HepG2 (cell line): ENCODE data around the gene MTMR3. TPM values are rescaled to one million over a fixed set of nuclear protein-coding genes. Genes with fewer than 3 reads are reported as not detected.

ENCODE experiments used
- ATAC-seq: fragments of 200-7000 bp; cut with Tn5 transposase; 3 replicates; pipeline ENCODE4 v1.9.1; 2020; ENCODE audit warnings: mild to moderate bottlenecking, moderate library complexity
- BruUV-seq: library from RNA; stranded (reverse); fragments of 400-500 nt; replicated peaks from 2 replicates; lab custom pipeline; 2021; lab: Mats Ljungman, UMichigan
- CTCF ChIA-PET: fragments of 300-600 bp; formaldehyde crosslinking; extraction: SDS; loops from one replicate; lab custom pipeline; 2021; ENCODE audit warnings: low total read pairs, inconsistent platforms, low intra/inter-chr PET ratio; lab: Yijun Ruan, JAX
- POLR2A ChIA-PET: fragments of 350-600 bp; sonication (Branson Sonifier 250); formaldehyde crosslinking; loops from one replicate; lab custom pipeline; 2020; ENCODE audit warnings: antibody characterized with exemption, inconsistent platforms; lab: Yijun Ruan, JAX
- DNase-seq: peaks from one replicate; pipeline ENCODE4 v3.0.0-alpha.2; 2015; ENCODE audit warnings: low spot score
- FAIRE-seq: peaks from 3 replicates; lab custom pipeline; 2011; peaks lifted over from hg19 to GRCh38; lab: Jason Lieb, UNC
- H2AFZ ChIP-seq: one replicate; pipeline ENCODE4 v1.6.1; 2011; ENCODE audit warnings: low read length, inconsistent platforms
- H3K27ac ChIP-seq: fragments of 300-600 bp; 3 replicates; pipeline ENCODE4 v1.8.0; 2011; ENCODE audit warnings: mixed run types, mild to moderate bottlenecking, mixed read lengths, low read length, inconsistent platforms; ENCODE audit not compliant: insufficient read depth; ENCODE audit errors: extremely low read length
- H3K27me3 ChIP-seq, 2 experiments: fragments of 200-600 bp in 1 of 2; 2 replicates in 1 of 2; 3 replicates in 1 of 2; pipeline versions ENCODE4 v1.6.0 to v1.8.0; 2011; ENCODE audit warnings: low read length in 2 of 2, mild to moderate bottlenecking in 2 of 2, moderate library complexity in 2 of 2, inconsistent platforms in 1 of 2; ENCODE audit not compliant: insufficient read depth in 2 of 2, control insufficient read depth in 1 of 2
- H3K36me3 ChIP-seq, 2 experiments: fragments of 200-600 bp in 1 of 2; replicated peaks in 1 of 2; 2 replicates in 1 of 2; 3 replicates in 1 of 2; pipeline versions ENCODE4 v1.5.1 to v1.8.0; 2011; ENCODE audit warnings: low read length in 2 of 2, inconsistent platforms in 1 of 2; ENCODE audit not compliant: insufficient read depth in 2 of 2, control insufficient read depth in 1 of 2
- H3K4me1 ChIP-seq: 2 replicates; pipeline ENCODE4 v1.5.1; 2012; ENCODE audit warnings: low read length, inconsistent platforms; ENCODE audit not compliant: insufficient read depth
- H3K4me2 ChIP-seq: 2 replicates; pipeline ENCODE4 v1.6.0; 2011; ENCODE audit warnings: low read depth, low read length, inconsistent platforms
- H3K4me3 ChIP-seq, 3 experiments: fragments of 200-600 bp in 1 of 3; sonication (generic), shearing (Covaris generic) in 1 of 3; replicated peaks in 1 of 3; 2 replicates each; pipeline ENCODE4 v1.5.1; 2011 to 2016; ENCODE audit warnings: low read length in 3 of 3, inconsistent platforms in 2 of 3, low read depth in 2 of 3, mild to moderate bottlenecking in 2 of 3, control low read depth in 1 of 3, mixed read lengths in 1 of 3; ENCODE audit not compliant: insufficient read depth in 1 of 3
- H3K79me2 ChIP-seq: one replicate; pipeline ENCODE4 v1.6.1; 2011; ENCODE audit warnings: low read length, inconsistent platforms; ENCODE audit not compliant: insufficient read depth
- H3K9ac ChIP-seq: 2 replicates; pipeline ENCODE4 v1.6.0; 2011; ENCODE audit warnings: mild to moderate bottlenecking, low read depth, low read length, inconsistent platforms; ENCODE audit not compliant: insufficient read depth
- H3K9me3 ChIP-seq: 2 replicates; pipeline ENCODE4 v1.5.1; 2012; ENCODE audit warnings: mild to moderate bottlenecking, low read length
- H4K20me1 ChIP-seq: 2 replicates; pipeline ENCODE4 v1.6.0; 2011; ENCODE audit warnings: inconsistent platforms, mild to moderate bottlenecking, low read length, moderate library complexity; ENCODE audit not compliant: insufficient read depth
- ARNTL ChIP-seq: sonication (generic); formaldehyde crosslinking; IDR thresholded peaks from 2 replicates; pipeline ENCODE4 v1.4.0; 2020; ENCODE audit warnings: mild to moderate bottlenecking, missing genetic modification reagents
- EEA1 ChIP-seq: sonication (generic); formaldehyde crosslinking; IDR thresholded peaks from 2 replicates; pipeline ENCODE4 v1.5.1; 2020; ENCODE audit warnings: mild to moderate bottlenecking, missing genetic modification reagents, borderline replicate concordance
- ERF ChIP-seq: IDR thresholded peaks from 2 replicates; pipeline ENCODE4 v1.6.1; 2018; ENCODE audit warnings: missing biosample characterization, missing genetic modification reagents
- HOMEZ ChIP-seq: IDR thresholded peaks from 2 replicates; pipeline ENCODE4 v1.6.1; 2016; ENCODE audit warnings: low read depth
- MAFG ChIP-seq: sonication (generic); formaldehyde crosslinking; IDR thresholded peaks from 2 replicates; pipeline ENCODE4 v1.5.1; 2020; ENCODE audit warnings: mild to moderate bottlenecking, missing genetic modification reagents
- RBFOX2 ChIP-seq: fragments of 200-400 bp; formaldehyde crosslinking; IDR thresholded peaks from 2 replicates; pipeline ENCODE4 v1.6.1; 2017; ENCODE audit warnings: low read depth, mild to moderate bottlenecking, low read length
- RBM22 ChIP-seq: fragments of 200-400 bp; formaldehyde crosslinking; optimal IDR thresholded peaks from 2 replicates; pipeline ENCODE3; 2017; ENCODE audit warnings: mild to moderate bottlenecking, low read length, moderate library complexity
- RFX3 ChIP-seq: IDR thresholded peaks from 2 replicates; pipeline ENCODE4 v1.6.1; 2016; ENCODE audit warnings: missing biosample characterization, missing genetic modification reagents
- RFXAP ChIP-seq: sonication (generic); formaldehyde crosslinking; IDR thresholded peaks from 2 replicates; pipeline ENCODE4 v1.4.0; 2020; ENCODE audit warnings: missing genetic modification reagents, borderline replicate concordance
- YY1 ChIP-seq: IDR thresholded peaks from 2 replicates; pipeline ENCODE4 v1.6.1; 2011; ENCODE audit warnings: low read length, low read depth, moderate library complexity, mild to moderate bottlenecking; ENCODE audit not compliant: insufficient read depth, insufficient replicate concordance
- ZBTB39 ChIP-seq: sonication (generic); formaldehyde crosslinking; IDR thresholded peaks from 2 replicates; pipeline ENCODE4 v1.5.0; 2020; ENCODE audit warnings: missing genetic modification reagents
- ZNF552 ChIP-seq: sonication (generic); formaldehyde crosslinking; IDR thresholded peaks from 2 replicates; pipeline ENCODE4 v1.9.0; 2022; ENCODE audit warnings: missing genetic modification reagents, mild to moderate bottlenecking, borderline replicate concordance
- ZSCAN9 ChIP-seq: IDR thresholded peaks from 2 replicates; pipeline ENCODE4 v1.6.1; 2016; ENCODE audit warnings: borderline replicate concordance
- WGBS: methylation state at CpG from one replicate; pipeline ENCODE4 v1.1.6; 2017; ENCODE audit warnings: low lambda C conversion rate; 5-methylcytosine and 5-hydroxymethylcytosine counted together
- in situ Hi-C: cut with HindIII; loops from 2 replicates; pipeline ENCODE4 v1.10.0; 2017; ENCODE audit warnings: low pct_unique_long_range_greater_than_20kb; ENCODE audit not compliant: extremely low pct_ligation_motif_present
- intact Hi-C: fragments of 100-400 bp; cut with micrococcal nuclease; formaldehyde crosslinking; loops from one replicate; pipeline ENCODE4 v1.10.0; 2022; ENCODE audit not compliant: unreplicated experiment
- polyA plus RNA-seq, 8 experiments: library from polyadenylated mRNA; depleted of rRNA in 3 of 8; stranded (reverse) in 7 of 8; unstranded in 1 of 8; fragments of >200 nt; fragmentation: Illumina TruSeq in 4 of 8; extraction: Trizol in 4 of 8; gene quantifications; 2 replicates each; pipeline versions ENCODE4 v1.2.1 to v1.2.3, GENCODE V29; 2011 to 2016; ENCODE audit warnings: low read depth in 4 of 8, missing spikeins in 1 of 8, mixed read lengths in 1 of 8; ENCODE audit not compliant: insufficient read depth in 1 of 8
- total RNA-seq, 5 experiments: library from RNA; depleted of rRNA; stranded (reverse); fragments of >200 nt; fragmentation: Illumina TruSeq; extraction: Trizol; gene quantifications; 2 replicates each; pipeline ENCODE4 v1.2.3, GENCODE V29; 2016; ENCODE audit warnings: low read depth in 1 of 5

MTMR3 gene
- total and polyA plus RNA-seq, 2 of the 13 experiments (the other 11 are each of a cell fraction or from before 2014, with no cell fraction given): 12.6 to 24.8 TPM

GRCh38 chr22:29998627-29999384 lies 115.8 kb downstream of the MTMR3 start:
- ATAC-seq (no peak), FAIRE-seq (no peak), DNase-seq (no peak)
- H2AFZ ChIP-seq: no peak overlapping the region
- WGBS: 96% methylated on average over 4 of the region's 4 CpGs
- no peaks in the 10 kb centered on the region for H3K79me2 ChIP-seq
- H3K9me3 ChIP-seq: no peaks in the 10 kb centered on the region
- intact Hi-C loops: loop anchor here (10.0 kb wide), 1 partner anchor 114 kb away; the partner anchor contains the start of gene MTMR3
- H3K36me3 ChIP-seq: peaks cover 4 to 19% of the 10 kb centered on the region in 2 experiments; a peak in 3 of 5 replicates
- no TSS peak for BruUV-seq
- ChIA-PET CTCF (no interaction called here), POLR2A (no interaction called here)
- no peak overlapping the region for H3K4me2 ChIP-seq
- in situ Hi-C loops: no loop called here
- H3K4me3 ChIP-seq: no peak overlapping the region
- H4K20me1 ChIP-seq: no peaks in the 10 kb centered on the region
- no peaks in the 10 kb centered on the region for H3K27me3 ChIP-seq
- H3K9ac ChIP-seq: no peak overlapping the region
- peaks cover 21% of the 10 kb centered on the region for H3K4me1 ChIP-seq
- H3K27ac ChIP-seq: no peak overlapping the region
- TF ChIP-seq HOMEZ (CRISPR knock-in tag) (no peak), ARNTL (CRISPR knock-in tag) (no peak), RBFOX2 (no peak), EEA1 (CRISPR knock-in tag) (no peak), ERF (no peak), RBM22 (no peak), RFXAP (CRISPR knock-in tag) (no peak), ZNF552 (CRISPR knock-in tag) (no peak), RFX3 (CRISPR knock-in tag) (no peak), ZBTB39 (CRISPR knock-in tag) (no peak), ZSCAN9 (no peak), YY1 (no peak), MAFG (CRISPR knock-in tag) (no peak)
